Middle frontal gyrus (tissue), 1 donor: Measurements from ENCODE around the gene ATXN2.

Experiments used
- DNase-seq: peaks from one replicate; pipeline ENCODE4 v3.0.0-alpha.2; 2015; ENCODE audit warnings: low spot score; ENCODE audit errors: extremely low spot score

Gene ATXN2

GRCh38 chr12:111453071-111453989 is 145.8 kb downstream of the ATXN2 start:
- no peak for DNase-seq

GRCh38 chr12:111451649-111452129 is 147.4 kb downstream of the ATXN2 start:
- DNase-seq, result no peak

GRCh38 chr12:111451232-111451631 is 147.9 kb downstream of the ATXN2 start:
- no peak for DNase-seq

- DNase-seq, result no peak
Observed at GRCh38 chr12:111450676-111451075, 148.4 kb downstream of the ATXN2 start.

GRCh38 chr12:111448846-111449790 is 150.0 kb downstream of the ATXN2 start:
- DNase-seq, result no peak

GRCh38 chr12:111448266-111448830 is 150.8 kb downstream of the ATXN2 start:
- DNase-seq, result no peak

GRCh38 chr12:111447571-111448265 is 151.4 kb downstream of the ATXN2 start:
- no peak for DNase-seq

GRCh38 chr12:111446631-111447570 is 152.2 kb downstream of the ATXN2 start:
- no peak for DNase-seq

- no peak for DNase-seq
Observed at GRCh38 chr12:111445726-111446581, 153.2 kb downstream of the ATXN2 start.

- DNase-seq, result no peak
Observed at GRCh38 chr12:111444925-111445725, 154.0 kb downstream of the ATXN2 start.

- DNase-seq, result no peak
Observed at GRCh38 chr12:111444314-111444924, 154.7 kb downstream of the ATXN2 start.

GRCh38 chr12:111443586-111443985 is 155.5 kb downstream of the ATXN2 start:
- no peak for DNase-seq

- no peak for DNase-seq
Observed at GRCh38 chr12:111443086-111443485, 156.0 kb downstream of the ATXN2 start.

GRCh38 chr12:111442301-111443045 is 156.6 kb downstream of the ATXN2 start:
- no peak for DNase-seq

GRCh38 chr12:111441107-111441928 is 157.8 kb downstream of the ATXN2 start:
- DNase-seq, result no peak

- DNase-seq, result no peak
Observed at GRCh38 chr12:111440631-111441030, 158.5 kb downstream of the ATXN2 start.
